B cell (primary cell): ENCODE data around the gene CLEC2L. TPM values are rescaled to one million over a fixed set of nuclear protein-coding genes. Genes with fewer than 3 reads are reported as not detected.

Experiments
- ATAC-seq: fragments of 200-7000 bp; cut with Tn5 transposase; one replicate; pipeline ENCODE4 v1.10.0; 2021; ENCODE audit warnings: low read depth, mild to moderate bottlenecking, moderate number of reproducible peaks, moderate library complexity
- CTCF ChIA-PET: fragments of 350-600 bp; sonication (Branson Sonifier 250); formaldehyde crosslinking; loops from one replicate; lab custom pipeline; 2021; ENCODE audit warnings: antibody characterized with exemption, inconsistent platforms; lab: Charles Lee
- POLR2A ChIA-PET: fragments of 350-600 bp; sonication (Branson Sonifier 250); formaldehyde crosslinking; loops from one replicate; lab custom pipeline; 2021; ENCODE audit warnings: antibody characterized with exemption; lab: Charles Lee
- DNase-seq: peaks from one replicate; pipeline ENCODE4 v3.0.0; 2013
- H2AFZ ChIP-seq: 2 replicates; pipeline ENCODE4 v1.6.1; 2012; ENCODE audit warnings: mild to moderate bottlenecking, low read depth, low read length; ENCODE audit not compliant: insufficient read depth, poor library complexity, severe bottlenecking
- H3K27ac ChIP-seq, 2 donors: 1 replicate in 1 of 2; 2 replicates in 1 of 2; pipeline ENCODE4 v1.5.1; 2012 to 2013; ENCODE audit warnings: low read length in 2 of 2, mild to moderate bottlenecking in 2 of 2, moderate library complexity in 1 of 2
- H3K27me3 ChIP-seq, 4 experiments: fragments of 200-600 bp in 1 of 4; sonication (generic) in 1 of 4; replicated peaks in 1 of 4; 1 replicate in 2 of 4; 2 replicates in 2 of 4; pipeline versions ENCODE4 v1.6.1 to v1.7.0; 2013 to 2016; ENCODE audit warnings: low read length in 3 of 4, mild to moderate bottlenecking in 2 of 4, mixed read lengths in 1 of 4, moderate library complexity in 1 of 4; ENCODE audit not compliant: insufficient read depth in 4 of 4, control insufficient read depth in 3 of 4; ENCODE audit errors: control extremely low read depth in 1 of 4
- H3K36me3 ChIP-seq, 2 experiments: replicated peaks in 1 of 2; 1 replicate in 1 of 2; 2 replicates in 1 of 2; pipeline versions ENCODE4 v1.6.1 to v1.7.1; 2013; ENCODE audit warnings: low read length in 1 of 2; ENCODE audit not compliant: insufficient read depth in 2 of 2, control insufficient read depth in 1 of 2; ENCODE audit errors: control extremely low read depth in 1 of 2, extremely low read depth in 1 of 2
- H3K4me1 ChIP-seq, 2 donors: fragments of 200-600 bp in 1 of 2; sonication (generic) in 1 of 2; 1 replicate in 1 of 2; 2 replicates in 1 of 2; pipeline versions ENCODE4 v1.5.1 to v1.6.1; 2013 to 2017; ENCODE audit warnings: low read length in 2 of 2; ENCODE audit not compliant: control insufficient read depth in 2 of 2, insufficient read depth in 2 of 2
- H3K4me2 ChIP-seq: replicated peaks from 2 replicates; pipeline ENCODE3; 2012; ENCODE audit warnings: mild to moderate bottlenecking, low read depth, low read length; ENCODE audit not compliant: poor library complexity, severe bottlenecking
- H3K4me3 ChIP-seq, 5 experiments: fragments of 200-600 bp in 1 of 5; sonication (generic) in 1 of 5; 1 replicate in 3 of 5; 2 replicates in 2 of 5; pipeline versions ENCODE4 v1.5.1 to v1.7.0; 2011 to 2016; ENCODE audit warnings: low read length in 4 of 5, mild to moderate bottlenecking in 4 of 5, low read depth in 2 of 5, control low read depth in 1 of 5, moderate library complexity in 1 of 5; ENCODE audit not compliant: insufficient read depth in 1 of 5; ENCODE audit errors: control extremely low read depth in 1 of 5, extremely low read depth in 1 of 5
- H3K79me2 ChIP-seq: fragments of 200-600 bp; sonication (generic); one replicate; pipeline ENCODE4 v1.6.0; 2016; ENCODE audit warnings: low read length; ENCODE audit not compliant: control insufficient read depth, insufficient read depth
- H3K9ac ChIP-seq: fragments of 200-600 bp; sonication (generic); 2 replicates; pipeline ENCODE4 v1.6.1; 2017; ENCODE audit warnings: mild to moderate bottlenecking, low read length, moderate library complexity
- H3K9me3 ChIP-seq, 3 donors: one replicate each; pipeline versions ENCODE4 v1.6.1 to v1.7.1; 2013; ENCODE audit warnings: low read length in 2 of 3; ENCODE audit not compliant: control insufficient read depth in 2 of 3, insufficient read depth in 1 of 3; ENCODE audit errors: control extremely low read depth in 1 of 3
- H4K20me1 ChIP-seq: 2 replicates; pipeline ENCODE4 v1.6.0; 2012; ENCODE audit warnings: mild to moderate bottlenecking, low read length; ENCODE audit not compliant: insufficient read depth, control insufficient read depth, poor library complexity, severe bottlenecking
- H3K27ac Mint-ChIP-seq: one replicate; pipeline ENCODE4 v1.8.0; 2021; ENCODE audit warnings: mixed read lengths
- H3K27me3 Mint-ChIP-seq: one replicate; pipeline ENCODE4 v1.8.0; 2021; ENCODE audit warnings: mixed read lengths
- H3K4me1 Mint-ChIP-seq: one replicate; pipeline ENCODE4 v1.8.0; 2021; ENCODE audit warnings: mixed read lengths
- H3K4me3 Mint-ChIP-seq: one replicate; pipeline ENCODE4 v1.8.0; 2021; ENCODE audit warnings: mixed read lengths
- H3K9me3 Mint-ChIP-seq: one replicate; pipeline ENCODE4 v1.8.0; 2022; ENCODE audit warnings: mixed read lengths; ENCODE audit not compliant: insufficient read depth
- EZH2 ChIP-seq: IDR thresholded peaks from 2 replicates; pipeline ENCODE4 v1.6.1; 2012; ENCODE audit warnings: borderline replicate concordance, low read depth, mild to moderate bottlenecking, moderate library complexity, low read length; ENCODE audit not compliant: insufficient read depth, poor library complexity, severe bottlenecking
- WGBS: methylation state at CpG from one replicate; pipeline ENCODE4 v1.1.5; 2013; ENCODE audit warnings: missing lambda C conversion rate; ENCODE audit not compliant: insufficient coverage; 5-methylcytosine and 5-hydroxymethylcytosine counted together
- intact Hi-C: fragments of 100-400 bp; cut with micrococcal nuclease; formaldehyde crosslinking; loops from one replicate; pipeline ENCODE4 v1.10.0; 2022
- polyA plus RNA-seq: library from polyadenylated mRNA; depleted of rRNA; stranded (reverse); fragments of >200 nt; gene quantifications from 2 replicates; pipeline ENCODE4 v1.2.3, GENCODE V29; 2012
- total RNA-seq, 2 donors: library from RNA; stranded (reverse); fragments of 120-200 nt in 1 of 2; gene quantifications; 1 replicate in 1 of 2; 2 replicates in 1 of 2; pipeline versions ENCODE4 v1.2.3 to v1.2.4, GENCODE V29; 2013 to 2022
- TF ChIP-seq, protein P1 (sequence below): fragments of 200-600 bp; IDR thresholded peaks from one replicate; pipeline ENCODE4 v1.8.0; 2022; ENCODE audit warnings: antibody characterized with exemption, mild to moderate bottlenecking

Gene CLEC2L
- total and polyA plus RNA-seq, 2 donors (not counting 1 experiment from before 2014, with no cell fraction given): not detected

DNA sequence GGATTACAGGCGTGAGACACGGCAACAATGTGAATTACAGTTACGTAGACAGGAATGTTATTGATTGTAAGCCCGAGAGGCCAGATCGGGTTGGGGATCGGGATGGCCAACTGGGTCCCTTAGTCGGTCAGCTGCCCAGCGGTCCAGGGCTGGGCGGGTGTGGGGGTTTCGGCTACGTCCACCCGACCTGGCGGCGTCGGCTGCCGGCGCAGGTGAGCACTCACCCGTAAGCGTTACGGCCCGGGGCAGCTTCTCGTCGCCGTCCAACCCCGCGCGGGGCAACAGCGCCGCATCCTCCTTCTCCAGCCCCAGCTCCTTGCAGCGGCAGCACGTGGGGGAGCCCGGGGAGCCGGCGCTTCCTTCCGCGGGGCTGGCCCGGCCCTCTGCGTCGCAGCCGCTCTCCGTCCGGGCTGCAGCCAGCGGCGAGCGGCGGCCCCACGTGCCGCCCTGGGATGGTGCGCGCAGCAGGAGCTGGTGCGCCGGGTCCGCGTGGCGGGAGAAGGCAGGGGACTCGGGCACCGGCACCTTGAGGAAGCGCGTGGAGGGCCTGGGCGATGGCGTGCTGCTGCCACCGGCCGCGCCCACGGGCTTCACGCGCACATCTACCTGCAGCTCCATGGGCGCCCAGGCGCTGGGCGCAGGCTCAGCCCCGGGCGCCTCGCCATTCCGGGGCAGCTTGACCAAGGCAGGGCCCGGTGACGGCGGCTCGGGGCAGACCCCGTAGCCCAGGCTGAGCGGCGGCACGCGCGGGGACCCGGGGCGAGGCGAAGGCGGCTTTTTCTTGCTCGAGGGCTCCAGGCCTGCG lies 40.6 kb upstream of the CLEC2L start:
- Histone ChIP-seq H3K4me1 (peaks cover 12 to 15% of the 10 kb centered on the region in 2 donors), H3K9me3 (peaks cover 0 to 2% (median 0%) of the 10 kb centered on the region in 3 donors), H2AFZ (peak overlapping the region; percentile 72), H3K4me2 (peak overlapping the region; percentile 85), H3K36me3 (no peaks in the 10 kb centered on the region), H3K79me2 (no peaks in the 10 kb centered on the region), H3K9ac (peak overlapping the region; percentile 60), H4K20me1 (no peaks in the 10 kb centered on the region), H3K27me3 (peaks cover 0 to 34% (median 8%) of the 10 kb centered on the region in 4 experiments), H3K27ac (no peak overlapping the region), H3K4me3 (peak overlapping the region in 4 of 5 experiments; percentile 16 to 60 (median 48))
- Mint-ChIP-seq H3K9me3 (no peaks in the 10 kb centered on the region), H3K4me1 (peaks cover 4% of the 10 kb centered on the region), H3K27ac (no peak overlapping the region), H3K4me3 (peak overlapping the region; percentile 71), H3K27me3 (peaks cover 36% of the 10 kb centered on the region)
- intact Hi-C loops: no loop called here
- POLR2A ChIA-PET: interaction anchor here (1.1 kb wide), 1 partner anchor 1215 kb away, joined by 3 read pairs; no protein-coding TSS in a partner anchor
- ATAC-seq: peak; percentile 18
- WGBS: 10% methylated on average over 90 of the region's 90 CpGs
- DNase-seq: peak; percentile 32
- CTCF ChIA-PET: interaction anchor here (1.4 kb wide), 1 partner anchor 18 kb away, joined by 4 read pairs; no protein-coding TSS in a partner anchor
- TF ChIP-seq, protein P1, sequence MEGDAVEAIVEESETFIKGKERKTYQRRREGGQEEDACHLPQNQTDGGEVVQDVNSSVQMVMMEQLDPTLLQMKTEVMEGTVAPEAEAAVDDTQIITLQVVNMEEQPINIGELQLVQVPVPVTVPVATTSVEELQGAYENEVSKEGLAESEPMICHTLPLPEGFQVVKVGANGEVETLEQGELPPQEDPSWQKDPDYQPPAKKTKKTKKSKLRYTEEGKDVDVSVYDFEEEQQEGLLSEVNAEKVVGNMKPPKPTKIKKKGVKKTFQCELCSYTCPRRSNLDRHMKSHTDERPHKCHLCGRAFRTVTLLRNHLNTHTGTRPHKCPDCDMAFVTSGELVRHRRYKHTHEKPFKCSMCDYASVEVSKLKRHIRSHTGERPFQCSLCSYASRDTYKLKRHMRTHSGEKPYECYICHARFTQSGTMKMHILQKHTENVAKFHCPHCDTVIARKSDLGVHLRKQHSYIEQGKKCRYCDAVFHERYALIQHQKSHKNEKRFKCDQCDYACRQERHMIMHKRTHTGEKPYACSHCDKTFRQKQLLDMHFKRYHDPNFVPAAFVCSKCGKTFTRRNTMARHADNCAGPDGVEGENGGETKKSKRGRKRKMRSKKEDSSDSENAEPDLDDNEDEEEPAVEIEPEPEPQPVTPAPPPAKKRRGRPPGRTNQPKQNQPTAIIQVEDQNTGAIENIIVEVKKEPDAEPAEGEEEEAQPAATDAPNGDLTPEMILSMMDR: no peak
- no peak for TF ChIP-seq EZH2
